Measurements from ENCODE around the gene ABI2.
A peak's percentile ranks its signal among the peaks of the same experiment; 100 is the strongest.

Gene ABI2

DNA sequence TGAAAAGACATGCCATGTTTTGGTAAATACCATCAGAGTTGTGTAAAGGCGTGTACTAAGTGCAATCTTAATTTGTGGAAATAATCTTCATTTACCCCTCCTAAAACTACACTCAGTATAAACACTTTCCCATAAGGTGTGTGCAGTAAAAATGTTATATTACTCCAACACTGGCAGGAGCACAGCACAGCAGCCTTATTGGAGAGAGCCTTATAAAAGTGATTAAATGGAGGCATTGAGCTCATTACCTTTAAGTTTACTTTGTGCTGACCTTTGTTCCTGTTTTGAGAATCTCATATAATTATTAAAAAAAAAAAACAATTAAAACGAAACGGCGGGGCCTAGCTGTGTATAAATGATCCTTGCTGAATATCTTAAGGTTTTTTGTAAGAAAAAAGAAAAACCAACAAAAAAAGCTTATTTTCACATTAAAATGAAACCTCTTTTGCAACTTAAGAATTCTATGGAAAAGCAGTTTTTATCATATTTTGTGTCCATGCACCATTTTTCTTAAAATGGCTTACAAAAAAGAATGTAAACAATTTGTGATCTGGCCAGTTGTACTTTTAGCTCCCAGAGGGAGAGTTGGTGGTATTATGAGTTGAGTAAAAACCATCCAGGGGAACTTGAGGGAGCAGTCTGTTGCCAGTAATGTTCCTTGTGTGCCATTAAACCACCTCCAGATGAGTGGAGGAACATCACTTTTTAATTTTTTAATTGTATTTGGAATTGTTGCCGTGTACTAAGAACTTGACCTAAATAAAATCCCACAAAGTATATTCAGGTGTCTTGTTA, 103.4 kb downstream of the ABI2 start:
- DNase-seq: no peak

DNA sequence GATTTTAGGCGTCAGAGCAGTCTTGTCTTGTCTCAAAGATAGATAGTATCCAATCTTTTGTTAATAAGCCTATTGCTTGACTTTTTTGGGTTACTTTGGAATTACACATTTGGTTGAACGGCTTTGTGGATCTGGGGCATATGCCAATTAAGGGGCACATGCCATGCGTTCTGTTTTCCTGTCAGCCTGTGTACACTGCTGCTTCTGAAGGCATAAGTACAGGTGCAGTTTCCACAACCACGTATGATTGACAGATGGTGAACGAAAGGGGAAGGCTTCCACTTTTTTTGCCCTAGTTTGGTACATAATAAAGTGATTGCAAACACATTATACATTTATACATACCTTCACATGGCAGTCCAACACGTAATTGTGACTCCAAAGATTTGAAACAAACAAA, 104.6 kb downstream of the ABI2 start:
- no peak for DNase-seq

DNA sequence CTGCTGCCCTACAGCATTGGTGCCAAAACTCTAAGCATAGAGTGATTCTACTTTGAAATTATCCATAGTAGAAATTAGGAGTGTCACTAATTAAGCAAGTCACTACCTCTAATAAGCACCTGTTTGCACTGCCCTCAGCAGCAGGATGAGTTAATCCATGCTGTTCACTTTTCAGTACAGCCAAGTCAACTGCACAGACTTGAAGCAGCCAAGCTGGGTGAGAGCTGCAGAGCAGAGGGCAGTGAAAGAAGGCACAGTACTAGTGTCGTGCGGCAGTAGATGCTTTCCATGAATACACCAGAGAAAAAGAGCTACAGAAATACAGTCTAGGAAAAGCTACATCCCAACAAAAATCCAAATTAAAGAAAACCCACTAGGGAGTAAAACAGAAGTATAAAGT, 108.3 kb downstream of the ABI2 start:
- no peak for DNase-seq

DNA sequence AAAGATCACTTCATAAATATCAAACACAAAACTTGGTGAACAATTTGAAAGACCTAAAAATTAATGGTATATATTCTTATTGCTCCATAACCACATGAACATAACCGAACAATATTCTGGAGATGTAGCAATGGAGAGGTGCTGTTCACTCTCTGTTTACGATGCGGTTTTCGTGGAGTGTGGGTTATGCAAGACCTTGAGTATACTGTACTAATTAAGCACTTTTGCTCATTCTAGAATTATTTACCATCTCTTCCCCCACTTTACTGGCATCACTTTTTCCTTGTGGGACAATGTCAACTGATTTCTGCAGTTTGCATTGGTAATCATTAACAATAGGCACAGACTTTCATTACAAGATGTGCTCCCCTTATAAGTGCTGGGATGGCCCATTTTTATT, 109.3 kb downstream of the ABI2 start:
- no peak for DNase-seq

DNA sequence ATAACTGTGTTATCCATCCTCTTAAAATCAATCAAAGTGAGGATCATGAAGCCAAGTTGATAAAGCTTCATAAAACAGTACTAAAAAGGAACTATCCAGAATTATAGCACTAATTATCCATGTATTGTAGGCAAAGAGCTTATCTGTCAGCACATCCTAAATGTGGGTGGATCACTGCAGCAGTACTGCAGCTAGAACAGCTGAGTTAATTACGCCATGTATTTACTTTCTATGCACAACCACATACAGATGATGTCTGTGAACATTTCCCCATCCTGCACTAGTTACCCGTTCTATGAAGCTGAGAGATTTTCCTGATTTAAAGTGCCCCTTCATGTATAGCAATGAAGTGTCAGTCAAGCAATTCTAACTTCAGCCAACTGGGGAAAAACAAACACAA, 110.3 kb downstream of the ABI2 start:
- no peak for DNase-seq

DNA sequence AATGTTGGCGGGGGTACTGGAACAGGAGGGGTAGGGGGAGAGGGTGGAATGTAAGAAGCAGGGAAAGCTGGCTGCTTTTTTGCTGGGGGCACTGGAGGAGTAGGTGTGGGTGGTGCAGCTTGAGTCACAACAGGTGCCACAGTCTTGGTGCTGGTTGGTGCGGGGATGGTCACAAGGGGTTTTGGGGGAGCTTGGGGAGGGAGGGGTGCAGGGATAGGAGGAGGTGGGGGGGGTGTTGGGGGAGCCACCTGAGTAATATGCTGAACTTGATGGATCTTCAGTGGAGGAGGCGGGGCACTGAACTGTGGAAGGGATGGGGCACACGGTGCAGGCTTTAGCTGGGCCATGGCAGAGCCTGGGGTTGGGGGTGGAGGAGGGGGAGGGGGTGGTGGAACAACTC, 112.5 kb downstream of the ABI2 start:
- no peak for DNase-seq

DNA sequence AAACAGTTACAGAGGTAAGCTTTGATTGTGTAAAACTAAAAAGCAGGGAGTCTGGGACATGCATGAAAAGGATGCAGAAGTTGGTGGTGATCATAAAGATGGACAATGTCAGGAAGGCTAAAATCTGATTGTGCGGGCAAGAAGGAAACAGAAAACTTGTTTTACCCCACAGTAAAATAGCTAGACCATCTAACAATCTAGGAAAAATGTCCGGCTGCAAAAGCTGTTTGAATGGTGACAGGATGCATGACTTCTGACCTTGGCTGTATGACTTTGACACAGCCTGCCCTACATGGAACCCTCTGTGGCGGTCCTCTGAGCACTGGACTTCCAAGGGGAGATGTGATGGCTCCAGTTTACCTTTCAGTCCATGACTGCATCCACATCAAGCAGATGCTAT, 113.3 kb downstream of the ABI2 start:
- no peak for DNase-seq

DNA sequence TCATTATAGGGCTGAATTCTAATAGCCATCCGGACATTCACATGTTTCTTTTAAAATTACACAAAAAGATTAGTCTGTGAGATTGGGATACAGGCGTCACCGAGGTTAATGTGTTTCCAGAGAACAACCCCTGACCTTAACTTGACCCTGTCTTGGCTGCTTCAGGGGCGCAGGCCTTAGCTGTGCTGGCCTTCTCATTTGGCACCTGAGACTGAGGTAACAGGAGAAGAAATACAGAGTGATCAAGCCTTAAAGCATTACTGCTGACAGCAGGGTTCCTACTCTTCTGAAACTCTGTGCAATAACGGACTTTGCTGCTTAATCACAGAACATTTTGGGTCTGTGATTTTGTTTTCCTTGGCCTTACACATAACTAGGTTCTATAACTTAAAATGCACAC, 114.3 kb downstream of the ABI2 start:
- DNase-seq: no peak

DNA sequence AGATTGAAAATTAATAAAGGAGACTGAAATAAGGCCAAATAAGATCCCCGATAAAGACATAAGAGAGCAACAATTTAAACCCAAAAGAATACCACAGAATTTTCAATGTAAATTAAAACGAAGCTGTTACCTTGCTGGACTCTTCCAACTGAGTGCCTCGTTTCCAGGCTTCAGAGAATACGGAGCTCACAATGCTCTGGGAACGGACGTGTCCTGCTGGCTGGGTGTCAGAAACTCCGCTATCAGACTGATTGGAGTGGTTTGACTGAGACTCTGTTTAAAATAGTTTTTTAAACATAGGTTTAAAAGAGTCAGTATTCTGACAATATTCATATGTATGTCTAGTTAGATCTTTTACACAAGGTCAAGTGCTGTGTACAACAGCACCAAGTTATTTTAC, 116.5 kb downstream of the ABI2 start:
- DNase-seq: no peak

DNA sequence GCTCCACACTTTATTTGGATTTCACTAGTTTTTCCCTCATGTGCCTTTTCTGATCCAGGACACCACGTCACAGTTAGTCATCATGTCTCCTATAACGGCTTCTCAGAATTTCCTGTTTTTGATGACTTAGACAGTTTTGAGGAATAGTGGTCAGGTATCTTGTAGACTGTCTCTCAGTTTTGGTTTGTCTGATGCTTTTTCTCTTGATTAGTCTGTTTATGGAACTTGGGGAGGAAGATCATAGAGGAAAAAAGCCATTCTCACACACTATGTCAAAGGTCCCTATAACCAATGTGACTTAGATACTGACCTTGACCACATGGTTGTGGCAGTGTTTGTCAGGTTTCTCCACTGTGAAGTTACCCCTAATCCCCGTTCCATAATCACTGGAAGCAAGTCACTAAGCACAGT, 117.9 kb downstream of the ABI2 start:
- DNase-seq: no peak

DNA sequence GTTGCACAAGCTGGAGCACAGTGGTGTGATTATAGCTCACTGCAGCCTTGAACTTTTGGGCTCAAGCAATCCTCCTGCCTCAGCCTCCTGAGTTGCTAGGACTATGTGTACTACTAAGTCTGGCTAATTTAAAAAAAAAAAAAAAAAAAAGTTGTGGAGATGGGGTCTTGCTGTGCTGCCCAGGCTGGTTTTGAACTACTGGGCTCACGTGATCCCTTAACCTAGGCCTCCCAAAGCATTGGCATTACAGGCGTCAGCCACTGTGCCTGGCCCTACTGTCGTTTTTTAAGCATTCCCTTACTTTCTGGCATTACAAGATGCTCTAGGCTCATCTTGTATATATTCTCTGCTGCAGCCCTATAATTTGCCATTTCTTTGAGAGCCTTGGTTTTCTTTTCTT, 118.6 kb downstream of the ABI2 start:
- DNase-seq: no peak

DNA sequence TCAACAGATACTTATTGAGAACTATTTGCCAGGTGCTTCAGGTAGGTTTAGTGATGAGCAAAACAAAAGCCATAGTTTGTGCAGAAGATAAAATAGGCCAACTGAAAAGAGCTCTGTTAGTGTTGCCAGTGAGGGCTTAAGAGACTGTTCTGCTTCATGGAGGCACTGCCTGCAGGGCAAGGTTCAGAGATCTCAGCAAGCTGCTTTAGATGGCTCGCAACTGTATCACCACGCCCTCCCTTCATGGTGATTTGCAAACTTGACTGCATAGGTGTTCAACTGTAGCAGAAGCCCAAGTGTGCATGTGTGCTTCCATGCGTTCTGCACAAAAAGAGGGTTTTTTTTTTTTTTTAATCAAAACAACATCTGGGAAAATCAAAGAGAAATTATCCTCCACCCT, 122.4 kb downstream of the ABI2 start:
- DNase-seq: no peak

DNA sequence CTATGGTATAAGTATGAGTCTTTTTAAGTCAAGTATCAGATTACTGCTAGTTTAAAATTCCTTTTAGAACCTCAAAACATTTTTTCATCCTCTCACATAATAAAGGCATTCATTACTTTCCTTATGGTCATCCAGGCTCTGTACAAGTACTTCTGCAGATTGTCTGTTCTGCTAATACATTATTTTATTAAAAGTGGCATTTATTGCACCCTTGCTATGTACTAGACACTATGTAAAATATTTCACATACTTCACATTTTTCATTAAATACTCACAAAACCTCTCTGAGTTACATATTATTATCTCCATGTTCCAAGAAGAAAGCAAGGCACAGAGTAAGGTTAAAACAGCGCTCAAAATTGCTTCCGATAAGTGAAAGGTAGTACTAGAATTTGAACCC, 122.8 kb downstream of the ABI2 start:
- no peak for DNase-seq

DNA sequence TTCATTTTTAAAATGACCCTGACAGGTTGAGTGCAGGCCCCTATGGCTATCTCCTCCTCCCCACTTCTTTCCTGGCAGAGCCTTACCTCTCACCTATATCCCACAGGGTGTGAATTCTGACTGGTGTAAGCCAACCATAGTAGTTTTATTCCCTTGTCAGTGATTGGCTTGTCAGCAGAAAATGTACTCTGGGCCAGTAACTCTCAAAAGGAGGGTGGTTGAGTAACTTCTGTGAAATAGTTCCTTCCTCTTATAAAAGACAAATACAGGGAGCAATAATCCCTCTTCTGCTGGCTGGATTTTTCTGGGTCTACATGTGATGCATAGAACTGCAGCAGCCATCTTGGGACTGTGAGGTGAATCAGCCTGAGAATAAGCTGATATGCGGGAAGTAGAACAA, 123.5 kb downstream of the ABI2 start:
- no peak for DNase-seq

DNA sequence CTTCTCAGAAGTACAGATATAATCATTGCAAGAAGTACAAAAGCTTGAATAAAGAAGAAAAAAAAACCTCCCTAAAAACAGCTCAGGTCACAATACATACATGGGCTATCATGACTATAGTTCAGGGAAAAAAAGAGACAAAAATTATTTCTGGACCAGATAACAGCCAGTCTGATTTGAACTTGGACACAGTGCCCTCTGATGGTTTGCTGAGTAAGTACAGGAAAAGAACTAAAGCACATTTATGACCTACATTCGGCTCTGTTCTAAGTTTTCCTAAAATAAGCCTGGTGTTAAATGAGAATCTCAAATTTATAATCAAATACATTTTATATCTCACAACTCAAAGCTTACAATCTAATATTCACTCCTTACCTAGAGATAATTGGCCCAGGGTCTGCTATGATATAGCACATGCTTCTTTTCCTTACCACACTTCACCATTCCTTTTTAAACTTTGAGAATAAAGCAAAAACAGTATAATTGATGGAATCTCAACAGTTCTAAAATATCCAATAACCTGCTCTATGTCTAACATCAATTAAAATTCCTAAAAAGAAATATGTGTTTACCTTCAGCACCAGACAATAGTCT, 125.8 kb downstream of the ABI2 start:
- peak; percentile 84 for DNase-seq

DNA sequence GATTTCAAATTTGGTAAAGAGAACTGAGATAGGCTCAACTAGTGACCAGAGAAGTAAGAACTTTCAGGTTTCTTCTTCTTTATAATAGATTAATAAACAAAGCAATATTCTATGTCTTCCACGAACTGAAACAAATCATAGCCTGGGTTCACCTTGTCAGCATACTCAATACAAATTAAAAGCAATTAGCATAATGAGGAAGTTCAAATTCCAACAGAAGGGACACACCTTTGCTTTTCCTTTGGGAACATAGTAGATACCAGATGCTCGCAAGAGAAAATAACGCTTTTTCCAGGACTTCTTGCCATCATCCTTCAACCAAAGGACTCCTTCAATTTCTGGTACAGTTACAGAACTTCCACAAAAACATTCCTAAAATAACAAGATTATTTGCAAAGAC, 127.0 kb downstream of the ABI2 start:
- DNase-seq: no peak

DNA sequence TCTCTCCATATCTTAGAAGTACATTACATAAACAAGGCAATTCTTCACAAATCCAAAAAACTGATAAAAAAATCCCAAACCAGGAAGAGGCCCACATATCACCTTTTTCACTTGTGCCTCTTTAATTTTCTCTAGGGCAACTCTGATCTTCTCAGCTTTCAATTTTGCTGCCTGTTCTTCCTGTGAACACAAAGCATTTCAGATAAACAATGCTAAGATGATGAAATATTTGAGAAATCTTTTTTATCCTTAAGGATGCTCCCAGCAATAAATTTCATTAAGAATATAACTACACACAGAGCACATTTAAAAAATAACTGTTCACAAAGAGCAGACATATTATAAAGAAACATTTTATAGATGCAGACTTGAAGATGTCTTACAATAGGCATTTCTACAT, 133.6 kb downstream of the ABI2 start:
- DNase-seq: no peak

DNA sequence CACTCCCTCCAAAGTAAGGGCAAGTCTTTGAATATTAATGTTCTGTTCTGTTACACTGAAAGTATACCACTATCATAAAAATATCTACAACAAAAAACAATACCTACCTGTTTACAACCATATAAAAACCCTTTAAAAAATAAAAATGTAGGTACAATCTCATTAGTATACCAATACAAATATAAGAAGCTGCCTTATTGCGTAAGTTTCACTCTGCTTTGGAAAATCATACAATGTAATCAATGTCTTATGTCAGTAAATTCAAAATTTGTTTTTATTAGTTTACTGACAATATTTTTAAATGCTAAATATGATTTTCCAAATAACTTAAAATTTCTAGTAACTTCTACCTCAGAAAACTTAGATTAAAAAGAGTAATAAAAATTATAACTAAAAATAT, 134.1 kb downstream of the ABI2 start:
- DNase-seq: no peak

DNA sequence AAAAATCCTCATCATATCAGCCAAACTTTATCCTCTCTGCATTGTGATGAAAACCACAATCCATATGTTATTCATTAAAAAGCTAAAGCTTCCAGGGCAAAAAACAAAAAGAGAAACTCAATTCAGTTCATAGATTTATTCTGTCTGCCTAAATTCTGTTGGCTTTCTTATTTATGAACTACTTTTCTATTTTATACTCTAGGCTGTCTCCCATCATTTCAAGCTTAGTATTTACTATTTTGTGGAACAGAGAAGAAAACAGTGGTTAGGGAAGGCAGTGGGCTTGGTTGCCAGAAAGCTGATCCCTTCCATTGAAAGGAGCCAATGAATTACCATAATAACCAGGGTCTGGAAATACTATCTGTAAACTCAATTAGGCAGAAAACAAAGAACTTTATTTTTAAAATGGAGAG, 135.1 kb downstream of the ABI2 start:
- DNase-seq: peak; percentile 58

DNA sequence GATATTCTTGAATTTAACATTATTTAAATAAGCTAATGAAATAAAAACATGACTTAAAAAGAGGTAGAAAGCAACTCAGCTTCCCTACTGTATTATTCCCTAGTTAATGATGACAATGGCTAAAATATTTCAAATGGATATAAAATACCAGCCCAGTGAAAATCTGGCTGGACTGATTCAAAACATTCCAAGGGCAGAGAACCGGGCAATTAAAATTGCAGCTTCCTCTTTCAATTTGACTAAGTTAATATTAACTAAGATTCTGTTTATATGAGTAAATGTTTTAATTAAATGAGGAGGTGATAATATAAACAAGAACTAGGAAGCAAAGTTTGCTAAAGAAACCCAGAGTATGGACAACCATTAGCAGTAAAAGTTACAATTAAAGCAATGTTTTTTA, 141.4 kb downstream of the ABI2 start:
- no peak for DNase-seq

DNA sequence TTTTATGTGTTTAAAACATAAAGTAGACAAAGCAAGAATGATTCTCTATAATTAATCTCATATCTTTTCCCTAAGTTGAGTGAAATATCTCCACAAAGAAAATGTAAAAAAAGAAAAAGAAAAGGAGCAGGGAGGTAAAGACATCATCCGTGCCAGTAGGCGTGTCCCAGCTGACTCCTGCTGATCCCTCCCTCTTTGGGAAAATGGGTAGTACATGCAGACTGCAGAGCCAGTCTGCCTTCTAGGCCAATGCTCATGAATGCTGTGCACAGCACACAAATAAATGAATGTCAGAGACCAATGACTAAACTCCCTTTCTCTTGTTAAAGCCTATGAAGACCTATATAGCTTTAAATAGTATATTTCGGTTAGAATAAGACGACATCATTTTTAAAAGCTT, 142.2 kb downstream of the ABI2 start:
- no peak for DNase-seq

DNA sequence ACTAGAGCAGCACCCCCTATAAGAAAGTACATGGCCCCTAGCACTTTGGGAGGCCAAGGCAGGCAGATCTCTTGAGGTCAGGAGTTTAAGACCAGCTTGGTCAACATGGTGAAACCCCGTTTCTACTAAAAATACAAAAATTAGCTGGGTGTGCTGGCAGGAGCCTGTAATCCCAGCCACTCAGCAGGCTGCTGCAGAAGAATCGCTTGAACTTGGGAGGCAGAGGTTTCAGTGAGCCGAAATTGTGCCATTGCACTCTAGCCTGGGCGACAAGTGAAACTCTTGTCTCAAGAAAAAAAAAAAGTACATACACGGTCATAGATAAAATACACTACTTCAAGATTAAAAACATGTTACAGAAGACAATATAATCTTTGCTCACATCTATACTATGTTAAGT, 143.1 kb downstream of the ABI2 start:
- no peak for DNase-seq

DNA sequence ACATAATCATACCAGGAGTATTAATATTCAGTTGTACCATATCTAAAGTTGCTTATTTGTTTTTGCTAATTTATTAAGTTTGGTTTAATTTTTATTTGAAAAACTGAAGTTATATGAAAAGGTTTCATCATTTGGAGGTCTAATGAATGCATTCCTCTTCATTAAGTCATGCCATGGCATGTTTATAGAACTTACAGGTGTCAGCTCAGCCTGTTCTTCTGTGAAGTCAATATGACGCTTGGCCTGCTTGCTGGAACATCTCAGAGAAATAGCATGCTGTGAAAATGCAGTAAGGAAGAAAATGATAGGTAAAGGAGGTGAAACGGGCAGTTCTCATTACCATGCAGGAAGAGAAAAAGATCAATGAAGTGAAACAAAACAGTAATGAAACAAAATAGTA, 148.7 kb downstream of the ABI2 start:
- no peak for DNase-seq

DNA sequence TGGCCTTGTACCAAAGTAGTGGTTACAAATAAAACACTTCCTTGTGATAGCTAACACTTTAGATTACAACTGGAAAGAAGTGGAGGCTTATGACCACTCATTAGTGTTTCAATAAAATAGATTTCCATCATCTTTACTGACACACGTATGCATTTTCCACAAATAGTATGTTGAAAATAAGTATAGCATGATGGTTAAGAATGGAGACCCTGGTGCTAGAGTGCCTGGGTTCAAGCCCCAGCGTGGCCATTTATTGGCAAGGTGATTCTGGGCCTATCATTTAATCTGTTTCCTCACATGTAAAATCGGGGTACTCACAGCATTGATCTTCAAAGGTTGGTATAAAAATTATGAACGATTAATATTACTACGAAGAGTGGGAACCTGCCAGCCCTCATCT, 152.4 kb downstream of the ABI2 start:
- DNase-seq: no peak
